GM18907 (cell line): Measurements from ENCODE around the gene CXXC4.

Experiments
- ATAC-seq: cut with Tn5 transposase; IDR thresholded peaks from one replicate; pipeline ENCODE4 v1.9.1; 2021; ENCODE audit warnings: mild to moderate bottlenecking, moderate library complexity; ENCODE audit not compliant: unreplicated experiment

CXXC4 gene

GRCh38 chr4:104424475-104424941 lies 70.2 kb downstream of the CXXC4 start:
- no peak for ATAC-seq

- ATAC-seq, result no peak
Measured at GRCh38 chr4:104421566-104421965, 73.1 kb downstream of the CXXC4 start.

GRCh38 chr4:104420766-104421165 lies 73.9 kb downstream of the CXXC4 start:
- ATAC-seq, result no peak
